ENCODE measurements around the gene SUB1.
"Not testable (repeated sequence)": the region's sequence is repeated elsewhere in the genome, so short reads cannot be mapped to it uniquely, and the experiment has no call there.

The SUB1 gene

GRCh38 chr5:32552936-32553335, 32.4 kb upstream of the SUB1 start:
- no peak for TF ChIP-seq CTCF (IDR thresholded peaks at IDR 0.05; ENCODE audit: insufficient read depth, low read length, missing control alignments)
- no peak for DNase-seq (ENCODE audit: low read depth, low spot score)
- POLR2A ChIA-PET: no interaction called here

GRCh38 chr5:32554181-32554780, 31.1 kb upstream of the SUB1 start:
- CTCF ChIA-PET; POLR2A ChIA-PET; DNase-seq (ENCODE audit: low read depth, low spot score); H3K4me3 ChIP-seq (ENCODE audit: low read depth, low read length): not testable (repeated sequence)

More at GRCh38 chr5:32552936-32553335, 32.4 kb upstream of the SUB1 start:
- CTCF ChIA-PET: no interaction called here
- H3K4me3 ChIP-seq (ENCODE audit: low read depth, low read length): no peak overlapping the region

- DNase-seq (ENCODE audit: low read depth, low spot score); H3K4me3 ChIP-seq (ENCODE audit: low read depth, low read length); POLR2A ChIA-PET: not testable (repeated sequence)
- CTCF ChIA-PET: interaction anchor here (1.4 kb wide), 1 partner anchor 33 kb away, joined by 6 read pairs; no protein-coding TSS in a partner anchor
Observed at GRCh38 chr5:32556543-32556942, 28.8 kb upstream of the SUB1 start.

- POLR2A ChIA-PET: no interaction called here
- CTCF ChIA-PET: no interaction called here
- no peak for TF ChIP-seq CTCF (IDR thresholded peaks at IDR 0.05; ENCODE audit: insufficient read depth, low read length, missing control alignments)
- DNase-seq (ENCODE audit: low read depth, low spot score): no peak
- no peak overlapping the region for H3K4me3 ChIP-seq (ENCODE audit: low read depth, low read length)
Observed at GRCh38 chr5:32559411-32559810, 25.9 kb upstream of the SUB1 start.

- ChIA-PET CTCF (interaction anchor here (0.8 to 1.3 kb wide), 2 partner anchors 30 to 70 kb away, joined by 4 read pairs; no protein-coding TSS in a partner anchor), POLR2A (no interaction called here)
- no peak overlapping the region for H3K4me3 ChIP-seq (ENCODE audit: low read depth, low read length)
- no peak for DNase-seq (ENCODE audit: low read depth, low spot score)
- no peak for TF ChIP-seq CTCF (IDR thresholded peaks at IDR 0.05; ENCODE audit: insufficient read depth, low read length, missing control alignments)
Observed at GRCh38 chr5:32559921-32560320, 25.4 kb upstream of the SUB1 start.

GRCh38 chr5:32562056-32562455, 23.3 kb upstream of the SUB1 start:
- POLR2A ChIA-PET: interaction anchor here (0.6 kb wide), 1 partner anchor 23 kb away, joined by 3 read pairs; no protein-coding TSS in a partner anchor
- no peak for DNase-seq (ENCODE audit: low read depth, low spot score)
- TF ChIP-seq CTCF (IDR thresholded peaks at IDR 0.05; ENCODE audit: insufficient read depth, low read length, missing control alignments): no peak
- H3K4me3 ChIP-seq (ENCODE audit: low read depth, low read length): no peak overlapping the region
- CTCF ChIA-PET: interaction anchor here (1.9 kb wide), 1 partner anchor 73 kb away, joined by 6 read pairs; no protein-coding TSS in a partner anchor

GRCh38 chr5:32562843-32563242, 22.5 kb upstream of the SUB1 start:
- no peak for DNase-seq (ENCODE audit: low read depth, low spot score)
- TF ChIP-seq CTCF (IDR thresholded peaks at IDR 0.05; ENCODE audit: insufficient read depth, low read length, missing control alignments): no peak
- CTCF ChIA-PET: interaction anchor here (1.2 to 1.9 kb wide), 2 partner anchors 27 to 74 kb away, joined by 3 to 6 read pairs; no protein-coding TSS in a partner anchor
- POLR2A ChIA-PET: no interaction called here
- H3K4me3 ChIP-seq (ENCODE audit: low read depth, low read length): no peak overlapping the region
